Smooth muscle cell of the brain vasculature (primary cell): Measurements from ENCODE around the gene VAV3.

ENCODE experiments used
- DNase-seq: peaks from one replicate; pipeline ENCODE4 v3.0.0-alpha.2; 2012; ENCODE audit warnings: low read depth, low spot score

The VAV3 gene

DNA sequence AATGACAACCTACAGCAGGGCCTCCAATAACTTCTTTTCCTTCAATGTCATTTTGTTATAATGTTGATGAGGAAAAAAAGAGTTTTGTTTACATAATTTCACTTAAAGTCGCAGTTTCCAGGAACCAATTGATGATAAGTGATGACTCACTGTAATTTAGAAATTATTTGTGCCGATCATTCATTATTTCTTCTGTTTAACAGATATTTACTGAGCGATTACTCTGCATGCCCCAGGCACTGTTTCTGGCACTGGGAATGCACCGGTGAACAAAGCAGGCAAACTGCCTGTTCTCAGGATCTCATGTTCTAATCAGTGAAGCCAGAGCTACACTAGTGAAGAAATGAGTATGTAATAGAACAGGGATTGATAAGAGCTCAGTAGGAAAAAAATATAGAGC, 420.7 kb downstream of the VAV3 start:
- DNase-seq = no peak

DNA sequence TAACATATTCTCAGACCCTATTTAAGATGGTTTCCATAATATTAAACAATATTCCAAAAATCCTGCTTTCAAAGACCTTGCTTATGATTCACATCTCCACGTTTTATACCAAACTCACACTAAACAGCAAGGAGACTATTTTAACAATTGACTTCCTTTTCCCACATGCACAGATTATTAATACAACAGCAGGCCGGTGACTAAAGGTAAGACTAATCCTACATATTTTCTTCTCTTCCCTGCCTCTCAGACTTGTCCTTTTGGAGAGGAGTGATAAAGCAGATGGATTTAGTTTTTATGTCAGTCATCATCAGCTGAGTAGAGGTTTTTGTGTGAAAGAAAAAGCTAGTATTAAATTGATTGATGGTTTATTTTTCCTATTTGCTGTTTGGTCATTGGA, 423.6 kb downstream of the VAV3 start:
- DNase-seq = no peak

DNA sequence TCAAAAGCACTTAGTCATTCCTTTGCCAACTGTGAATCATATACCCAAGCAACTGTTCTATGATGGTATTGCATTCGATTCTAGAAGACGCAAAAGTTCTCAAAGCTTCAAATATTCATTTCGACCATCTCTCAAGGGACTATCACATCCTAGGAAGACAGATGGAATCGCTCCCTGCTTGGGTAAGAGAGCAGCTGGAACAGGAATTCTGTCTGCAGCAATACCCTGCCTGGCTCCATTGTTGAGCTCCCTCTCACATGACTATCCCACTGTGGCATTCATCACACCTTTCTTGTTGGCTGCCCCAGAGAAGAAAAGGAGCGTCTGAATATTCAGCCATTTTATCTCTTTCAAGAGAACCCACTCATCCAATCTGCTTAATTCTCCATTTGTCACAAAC, 426.5 kb downstream of the VAV3 start:
- DNase-seq = no peak

DNA sequence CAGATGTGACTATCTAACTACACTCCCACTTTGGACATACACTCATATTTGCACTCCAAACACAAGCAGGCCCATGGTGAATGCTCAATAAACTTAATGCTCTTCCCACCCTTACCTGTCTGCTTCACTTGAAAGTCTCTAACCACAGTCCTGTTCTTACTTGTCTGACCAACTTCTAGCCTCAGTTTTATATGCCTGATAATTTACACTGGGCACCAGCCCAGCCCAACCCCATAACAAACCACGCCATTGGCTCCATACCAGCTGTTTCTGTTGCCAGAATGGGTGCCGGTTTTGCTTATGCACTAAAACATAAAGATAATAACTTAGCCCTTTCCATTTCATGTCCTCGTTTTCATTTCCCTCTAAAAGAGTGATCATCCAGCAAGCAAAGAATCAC, 428.7 kb downstream of the VAV3 start:
- DNase-seq = no peak

DNA sequence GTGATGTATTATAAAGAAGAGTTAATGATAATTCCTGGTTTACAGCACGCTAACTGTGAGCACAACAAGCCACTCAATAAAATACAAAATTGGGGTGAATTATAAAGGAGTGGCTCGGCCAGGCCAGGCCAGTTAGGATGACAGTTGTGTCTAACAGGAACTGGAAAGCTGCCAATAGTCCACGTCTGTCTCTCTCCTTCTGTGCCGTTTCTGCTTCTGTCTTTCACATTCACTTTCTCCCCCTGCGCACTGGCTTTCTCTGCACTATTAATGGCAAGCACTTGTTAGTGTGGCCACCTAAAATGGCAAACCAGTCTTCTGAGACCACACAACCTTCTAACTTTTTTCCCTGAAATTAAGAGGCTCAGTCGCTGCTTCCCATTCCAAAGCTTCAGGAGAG, 429.9 kb downstream of the VAV3 start:
- DNase-seq = no peak

DNA sequence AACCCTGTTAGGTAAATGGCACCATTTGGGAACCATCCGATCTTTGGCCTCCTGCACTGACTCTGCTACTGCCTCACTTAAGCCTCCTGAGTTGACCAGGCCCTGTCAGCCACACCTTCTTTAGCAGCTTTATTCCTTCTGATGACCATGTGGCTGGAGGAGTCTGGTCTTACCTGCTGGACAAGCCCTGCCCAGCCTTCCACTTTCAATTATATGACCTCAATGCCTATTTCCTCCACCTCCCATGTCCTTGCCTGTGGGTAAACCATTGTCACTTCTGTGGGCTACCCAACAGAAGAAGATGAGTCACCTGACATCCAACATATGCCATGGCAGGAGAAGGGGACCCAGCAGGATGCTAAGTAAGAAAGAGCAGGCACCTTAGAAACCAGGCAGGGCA, 430.3 kb downstream of the VAV3 start:
- no peak for DNase-seq

DNA sequence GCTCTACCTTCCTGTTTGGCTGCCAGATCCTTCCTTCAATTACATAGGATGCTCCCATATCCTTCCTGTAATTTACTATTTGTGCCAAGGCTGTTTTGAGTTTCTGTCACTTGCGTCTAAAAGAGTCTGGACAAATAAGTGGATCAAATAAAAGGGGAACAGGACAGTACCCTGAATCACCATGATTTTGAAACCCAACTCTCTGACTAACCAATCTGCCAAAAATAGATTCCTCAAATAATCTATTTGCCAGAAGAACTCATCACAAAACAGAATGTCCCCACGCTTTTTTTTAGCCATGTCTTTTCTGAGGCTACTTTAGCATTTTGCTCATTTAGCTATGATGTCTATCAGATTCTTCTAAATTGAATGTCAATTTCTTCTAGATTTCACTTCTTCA, 431.5 kb downstream of the VAV3 start:
- DNase-seq = no peak

DNA sequence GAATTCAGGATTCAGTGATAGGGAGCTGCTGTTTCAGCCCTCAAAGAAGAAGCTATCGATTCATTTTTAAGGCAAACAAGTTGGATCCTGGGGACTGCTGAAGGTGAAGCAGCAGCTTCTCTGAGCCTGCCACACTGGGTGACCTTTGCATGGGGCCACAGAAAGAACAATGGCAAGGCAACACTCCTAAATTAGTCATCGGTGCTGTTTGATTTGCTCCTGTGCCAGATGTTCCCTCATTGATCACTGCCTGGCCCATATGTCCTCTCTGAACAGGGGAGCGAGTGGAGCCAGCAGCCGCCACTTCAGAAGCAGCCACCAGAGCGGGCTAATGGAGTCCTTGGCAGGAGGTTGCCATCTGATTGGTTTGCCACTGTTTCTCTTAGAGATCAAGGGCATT, 432.7 kb downstream of the VAV3 start:
- DNase-seq = no peak

DNA sequence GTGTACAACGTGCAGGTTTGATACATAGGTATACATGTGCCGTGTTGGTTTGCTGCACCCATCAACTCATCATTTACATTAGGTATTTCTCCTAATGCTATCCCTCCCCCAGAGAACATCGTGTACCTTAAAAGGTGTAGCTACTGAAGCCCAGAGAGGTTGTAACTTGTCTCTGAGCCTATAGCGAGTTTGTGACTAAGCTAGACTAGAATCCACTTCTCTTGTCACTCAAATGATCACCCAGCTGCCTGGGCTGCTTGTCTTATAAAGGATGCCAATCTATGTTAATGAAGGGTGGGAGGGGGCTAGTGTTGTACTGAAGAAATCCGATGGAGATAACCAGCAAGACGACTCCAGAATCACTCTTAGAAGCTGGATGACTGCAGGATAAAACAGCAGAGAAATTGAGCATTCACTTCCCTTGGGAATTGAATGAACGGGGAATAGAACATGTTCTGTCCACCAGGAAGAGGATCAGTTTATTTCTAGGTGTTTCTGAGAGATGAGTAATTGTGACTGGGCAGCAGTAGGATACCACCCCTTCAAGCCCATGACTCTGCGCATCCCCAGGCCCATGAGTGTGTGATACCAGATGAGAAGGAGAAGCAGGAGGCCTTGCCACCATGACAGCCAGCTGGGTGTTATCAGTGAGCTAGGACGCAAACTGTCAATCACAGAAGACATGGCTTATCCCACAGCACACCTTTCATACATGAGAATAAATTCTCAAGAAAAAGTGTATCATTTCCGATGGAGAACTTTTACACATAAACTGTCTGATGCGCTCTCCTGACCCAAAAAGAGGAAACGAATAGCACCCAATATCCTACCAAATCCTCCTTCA, 433.7 kb downstream of the VAV3 start:
- DNase-seq = no peak

DNA sequence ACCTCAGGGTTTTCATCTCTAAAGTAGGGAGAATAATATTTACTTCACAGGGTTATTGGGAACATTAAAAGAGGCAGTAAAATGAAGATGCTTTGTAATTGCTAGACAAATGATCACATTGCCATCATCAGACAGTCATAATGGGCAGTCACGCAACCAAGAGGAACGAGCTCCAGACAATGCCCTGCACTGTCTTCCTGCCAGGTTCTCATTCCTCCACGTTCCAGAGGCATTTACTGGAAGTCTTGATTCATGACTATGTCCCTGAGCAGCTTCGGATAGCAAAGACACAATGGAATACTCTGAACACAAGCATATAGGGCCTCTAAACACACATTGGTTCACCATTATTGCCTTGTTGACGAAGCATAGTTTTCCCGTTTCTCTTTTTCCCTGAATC, 434.4 kb downstream of the VAV3 start:
- DNase-seq = no peak

DNA sequence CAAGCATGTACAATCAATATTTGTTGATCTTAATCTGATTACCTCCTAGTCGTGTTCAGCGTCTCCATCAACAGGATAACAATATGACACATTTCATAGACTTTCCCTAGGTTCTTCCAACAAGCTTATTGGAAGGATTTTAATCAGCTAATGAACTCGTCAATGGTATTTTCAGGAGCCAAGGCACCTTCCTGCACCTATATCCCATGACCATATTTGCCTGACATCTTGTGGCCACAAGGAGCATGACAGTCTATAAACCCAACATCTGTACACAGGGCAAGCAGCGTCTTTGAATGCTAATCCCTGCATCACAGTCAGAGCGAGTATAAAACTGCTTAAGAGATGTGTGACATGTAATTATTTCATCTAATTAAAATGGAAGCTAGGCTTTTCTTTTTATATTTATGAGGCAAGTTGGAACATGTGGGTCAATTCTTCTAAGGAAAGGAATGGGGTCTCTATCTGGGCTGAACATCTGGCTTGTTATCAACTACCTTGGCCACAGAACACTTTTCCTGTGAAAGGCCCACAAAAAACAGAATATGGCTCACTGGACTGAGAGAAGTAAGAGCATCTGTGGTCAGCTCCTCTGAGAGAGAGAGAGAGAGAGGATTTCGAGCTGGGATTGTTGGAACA, 435.4 kb downstream of the VAV3 start:
- DNase-seq = no peak

DNA sequence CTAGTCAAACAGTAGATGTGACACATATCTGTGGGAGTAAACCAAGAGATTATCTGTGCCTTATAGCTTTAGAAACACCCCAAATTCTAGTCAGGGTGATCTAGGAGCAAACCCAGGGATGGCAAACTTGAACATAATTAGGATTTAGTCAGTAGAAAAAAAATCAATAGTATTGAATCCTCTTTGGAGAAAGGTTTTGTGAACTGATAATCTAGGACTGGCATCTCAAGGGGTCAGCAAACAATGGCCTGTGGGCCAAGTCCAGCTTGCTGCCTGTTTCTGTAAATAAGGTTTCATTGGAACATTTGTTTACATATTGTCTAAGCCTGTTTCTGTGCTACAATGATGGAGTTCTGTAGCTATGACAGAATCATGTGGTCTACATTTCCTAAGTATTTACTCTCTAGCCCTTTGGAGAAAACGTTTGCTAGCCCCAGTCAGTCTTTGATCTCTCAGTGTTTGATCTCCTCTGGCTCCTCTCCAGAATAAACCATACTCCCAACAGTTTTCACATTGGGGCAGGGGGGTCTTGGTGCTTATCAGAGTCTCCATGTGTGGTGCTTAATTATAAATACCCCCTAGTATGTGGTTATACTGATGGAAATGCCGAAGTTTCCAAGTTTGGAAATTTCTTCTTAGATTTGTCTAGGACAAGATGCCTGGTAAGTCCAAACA, 438.3 kb downstream of the VAV3 start:
- DNase-seq = no peak

DNA sequence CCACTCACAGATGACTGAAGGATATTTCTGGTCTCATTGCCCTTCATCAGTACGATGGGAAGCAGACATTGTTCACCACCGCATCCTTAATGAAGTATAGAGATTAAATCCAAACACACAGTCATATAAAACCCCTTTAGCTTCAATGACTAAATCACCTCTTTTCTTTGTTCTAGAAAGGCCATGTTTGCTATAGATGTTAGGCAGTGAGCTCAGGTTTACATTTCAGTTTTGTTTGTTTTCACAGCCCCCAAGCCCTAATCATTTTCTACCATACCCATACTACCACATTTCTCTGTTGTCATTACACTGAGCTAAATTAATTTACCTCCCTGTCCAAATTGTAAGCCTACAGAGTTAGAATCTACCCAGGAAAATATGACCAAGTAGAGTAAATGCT, 439.0 kb downstream of the VAV3 start:
- no peak for DNase-seq

DNA sequence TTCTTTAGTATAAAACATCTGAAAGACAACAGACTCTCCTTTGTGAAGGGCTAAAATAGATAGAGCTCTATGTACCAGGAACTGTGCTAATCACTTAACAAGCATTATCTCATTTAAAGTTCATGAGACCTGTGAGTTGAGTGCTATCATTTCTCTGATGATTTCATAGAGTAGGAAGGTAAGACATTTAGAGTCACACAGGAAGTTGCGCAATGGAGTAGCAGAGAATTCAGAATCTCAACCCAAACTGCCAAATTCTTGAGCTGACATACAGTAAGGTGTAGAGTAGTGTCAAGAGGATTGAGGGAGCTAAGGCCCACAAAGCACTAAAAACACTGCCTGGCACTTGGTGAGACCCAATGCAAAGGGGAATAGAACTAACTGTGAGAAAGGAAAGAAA, 439.8 kb downstream of the VAV3 start:
- DNase-seq = no peak

DNA sequence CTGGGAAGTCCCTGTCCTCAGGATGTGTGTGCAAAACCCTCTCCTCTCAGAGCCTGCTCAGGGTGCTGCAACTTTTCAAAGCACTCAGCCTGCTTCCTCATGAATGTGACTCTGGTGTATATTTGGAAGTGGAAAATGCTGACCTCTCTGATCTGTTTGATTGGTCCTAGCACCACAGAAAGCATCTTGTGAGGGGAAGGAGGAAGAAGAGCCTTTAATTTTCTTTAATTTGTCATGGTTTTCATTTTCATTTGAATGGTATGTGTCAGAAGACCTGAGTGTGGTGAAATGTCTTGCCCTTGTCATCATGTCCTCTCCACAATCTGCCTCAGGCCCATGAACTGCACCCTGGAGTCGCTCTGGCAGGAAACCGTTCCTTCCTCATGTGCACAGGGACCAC, 440.7 kb downstream of the VAV3 start:
- no peak for DNase-seq

DNA sequence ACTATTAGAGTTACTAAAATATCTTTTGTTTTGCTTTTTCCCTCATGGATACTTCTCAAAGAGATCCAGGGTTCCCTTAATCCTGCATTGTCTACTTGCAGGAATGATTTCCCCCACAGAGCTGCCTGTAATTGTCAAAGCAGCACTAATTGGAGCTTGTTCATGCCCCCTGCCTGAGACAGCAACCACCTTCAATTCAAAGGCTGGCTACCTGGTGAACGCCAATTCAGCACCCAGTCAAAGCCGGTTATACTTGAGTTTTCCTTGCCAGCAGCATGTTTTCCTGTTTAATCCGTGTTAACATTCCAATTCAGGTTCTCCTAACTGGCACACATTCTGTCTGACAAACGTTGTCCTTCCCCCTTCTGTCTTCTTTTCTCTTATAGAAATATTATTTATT, 441.2 kb downstream of the VAV3 start:
- DNase-seq = no peak

DNA sequence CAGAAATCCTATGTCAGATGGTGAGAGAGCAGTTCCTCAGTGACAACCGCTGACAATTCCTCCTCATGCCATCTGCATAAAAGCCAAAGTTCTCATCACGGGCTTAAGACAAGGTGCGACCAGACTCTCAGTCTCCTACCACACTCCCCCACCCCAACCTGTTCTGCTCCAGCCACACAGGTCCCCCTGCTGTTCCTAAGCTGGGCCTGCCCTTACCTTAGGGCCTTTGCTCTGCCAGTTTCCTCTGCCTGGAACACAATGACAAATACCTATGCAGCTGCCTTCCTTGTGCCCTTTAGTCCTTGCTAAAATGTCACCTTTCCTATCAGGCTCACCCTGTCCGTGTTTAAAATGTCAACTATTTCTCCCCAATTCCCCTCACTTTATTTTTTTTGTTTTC, 441.9 kb downstream of the VAV3 start:
- DNase-seq = no peak
